GM23248 (cell line): ENCODE results near the gene NUDT4B. TPM values are rescaled to one million over a fixed set of nuclear protein-coding genes. Genes with fewer than 3 reads are reported as not detected.
"Not testable (repeated sequence)": the region's sequence is repeated elsewhere in the genome, so short reads cannot be mapped to it uniquely, and the experiment has no call there.

ENCODE experiments used
- DNase-seq: peaks from one replicate; pipeline ENCODE4 v3.0.0-alpha.2; 2015
- H2AFZ ChIP-seq: fragments of 200-600 bp; sonication (generic); 2 replicates; pipeline ENCODE4 v1.6.1; 2016; ENCODE audit warnings: antibody characterized with exemption
- H3F3A ChIP-seq: fragments of 200-600 bp; sonication (generic); 2 replicates; pipeline ENCODE4 v1.6.1; 2016; ENCODE audit warnings: mild to moderate bottlenecking, antibody characterized with exemption, mixed run types; ENCODE audit not compliant: insufficient read depth
- H3K27ac ChIP-seq: fragments of 200-600 bp; sonication (generic); 2 replicates; pipeline ENCODE4 v1.5.1; 2016; ENCODE audit warnings: mild to moderate bottlenecking
- H3K27me3 ChIP-seq: fragments of 200-600 bp; sonication (generic); replicated peaks from 2 replicates; pipeline ENCODE4 v1.6.1; 2016; ENCODE audit warnings: mild to moderate bottlenecking; ENCODE audit not compliant: insufficient read depth
- H3K36me3 ChIP-seq: fragments of 200-600 bp; sonication (generic); 2 replicates; pipeline ENCODE4 v1.6.1; 2016; ENCODE audit warnings: low read depth, mild to moderate bottlenecking
- H3K4me1 ChIP-seq: fragments of 200-600 bp; sonication (generic); 2 replicates; pipeline ENCODE4 v1.6.1; 2016; ENCODE audit warnings: mild to moderate bottlenecking; ENCODE audit not compliant: insufficient read depth
- H3K4me2 ChIP-seq: fragments of 200-600 bp; sonication (generic); one replicate; pipeline ENCODE4 v1.6.1; 2016; ENCODE audit warnings: mild to moderate bottlenecking; ENCODE audit not compliant: unreplicated experiment
- H3K4me3 ChIP-seq: fragments of 200-600 bp; sonication (generic); 2 replicates; pipeline ENCODE4 v1.5.1; 2016; ENCODE audit warnings: mild to moderate bottlenecking
- H3K79me2 ChIP-seq: fragments of 200-600 bp; sonication (generic); 2 replicates; pipeline ENCODE4 v1.6.1; 2016; ENCODE audit warnings: mild to moderate bottlenecking; ENCODE audit not compliant: insufficient read depth
- H3K9ac ChIP-seq: fragments of 200-600 bp; sonication (generic); 2 replicates; pipeline ENCODE4 v1.6.1; 2016; ENCODE audit warnings: mild to moderate bottlenecking
- H3K9me2 ChIP-seq: fragments of 200-600 bp; sonication (generic); 2 replicates; pipeline ENCODE4 v1.6.1; 2016; ENCODE audit warnings: mixed run types, mild to moderate bottlenecking, moderate library complexity; ENCODE audit not compliant: insufficient read depth
- H3K9me3 ChIP-seq: fragments of 200-600 bp; sonication (generic); one replicate; pipeline ENCODE4 v1.6.1; 2017; ENCODE audit warnings: low read depth
- H4K20me1 ChIP-seq: fragments of 200-600 bp; sonication (generic); 2 replicates; pipeline ENCODE4 v1.6.0; 2016; ENCODE audit not compliant: insufficient read depth
- WGBS, 2 experiments: methylation state at CpG; one replicate each; pipeline ENCODE4 v1.1.6; 2015 to 2017; ENCODE audit warnings: low lambda C conversion rate in 2 of 2, low coverage in 1 of 2; ENCODE audit errors: missing lambda C conversion rate in 2 of 2; 5-methylcytosine and 5-hydroxymethylcytosine counted together
- in situ Hi-C: fragments of 300-500 bp; cut with MboI; formaldehyde crosslinking; loops from 2 replicates; pipeline ENCODE4 v1.15.0; 2020
- polyA plus RNA-seq: library from polyadenylated mRNA; unstranded; fragments of >200 nt; fragmentation: Nextera tagmentation; extraction: Ambion mirVana; gene quantifications from 2 replicates; pipeline ENCODE4 v1.2.1, GENCODE V29; 2016
- total RNA-seq: library from RNA; depleted of rRNA; stranded (reverse); fragments of >200 nt; shearing (Covaris generic); gene quantifications from 2 replicates; pipeline ENCODE4 v1.2.3, GENCODE V29; 2014; rRNA removed

NUDT4B gene
- total RNA-seq (24.0 and 47.0 TPM in 2 replicates), polyA plus RNA-seq (5.9 TPM in 1 of 2 replicates, not detected in the other)

DNA sequence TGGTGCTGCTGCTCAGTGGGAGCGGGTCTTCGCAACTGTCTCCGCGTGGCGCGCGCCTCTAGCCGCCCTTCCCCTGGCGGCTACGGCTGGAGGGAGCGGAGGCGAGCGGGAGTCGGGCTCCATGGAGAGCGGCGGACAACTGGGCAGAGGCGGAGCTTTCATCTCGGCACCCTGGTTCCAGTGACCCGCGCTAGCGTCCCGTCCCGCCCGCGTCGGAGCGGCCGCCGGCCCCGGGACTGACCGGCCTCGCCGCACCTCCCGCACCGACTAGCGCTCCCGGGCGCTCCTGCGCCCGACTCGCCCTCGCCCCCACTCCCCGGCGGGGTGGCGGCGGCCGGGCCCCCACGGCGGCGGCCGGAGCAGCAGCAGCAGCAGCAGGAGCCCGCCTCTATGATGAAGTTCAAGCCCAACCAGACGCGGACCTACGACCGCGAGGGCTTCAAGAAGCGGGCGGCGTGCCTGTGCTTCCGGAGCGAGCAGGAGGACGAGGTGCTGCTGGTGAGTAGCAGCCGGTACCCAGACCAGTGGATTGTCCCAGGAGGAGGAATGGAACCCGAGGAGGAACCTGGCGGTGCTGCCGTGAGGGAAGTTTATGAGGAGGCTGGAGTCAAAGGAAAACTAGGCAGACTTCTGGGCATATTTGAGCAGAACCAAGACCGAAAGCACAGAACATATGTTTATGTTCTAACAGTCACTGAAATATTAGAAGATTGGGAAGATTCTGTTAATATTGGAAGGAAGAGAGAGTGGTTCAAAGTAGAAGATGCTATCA is at the start of gene NUDT4B:
Gene NUDT4B, plus strand, starts transcription at position 212 of the 772 bp plus-strand sequence. Its CDS starts 179 bp downstream, at position 391.
- H4K20me1 ChIP-seq, H3K4me3 ChIP-seq, H3K79me2 ChIP-seq, in situ Hi-C loops, H3K4me2 ChIP-seq, H3K9me2 ChIP-seq, H3K36me3 ChIP-seq, H3K27ac ChIP-seq, H3K9ac ChIP-seq, H3K27me3 ChIP-seq, H3F3A ChIP-seq, H2AFZ ChIP-seq, DNase-seq, H3K4me1 ChIP-seq, H3K9me3 ChIP-seq: not testable (repeated sequence)
- whole genome bisulfite sequencing, 2 experiments, result no CpG with 5 or more reads among the region's 68 CpGs

DNA sequence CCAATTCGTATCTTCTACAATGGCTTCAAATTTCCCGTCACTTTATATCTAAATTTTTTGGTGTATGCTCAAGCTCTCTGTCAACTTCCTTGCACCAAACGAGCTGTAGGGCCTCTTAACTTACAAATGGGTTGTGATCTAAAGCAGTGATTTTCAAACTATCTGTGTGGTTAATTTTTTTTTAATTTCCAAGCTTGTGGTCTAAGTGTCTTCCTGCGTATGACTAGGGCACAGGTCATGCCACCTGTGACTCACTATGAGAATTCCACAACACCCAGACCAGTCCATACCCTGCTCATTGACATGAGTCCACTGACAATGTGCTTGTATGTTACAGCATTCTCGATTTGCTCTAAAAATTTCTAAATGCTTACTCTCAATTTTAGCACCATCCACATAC is 49.2 kb upstream of the NUDT4B start:
- H3K27me3 ChIP-seq, H3K9ac ChIP-seq, H3F3A ChIP-seq, H3K27ac ChIP-seq, H3K4me1 ChIP-seq, H4K20me1 ChIP-seq, H3K4me2 ChIP-seq, DNase-seq, H3K79me2 ChIP-seq, H3K36me3 ChIP-seq, in situ Hi-C loops, H3K4me3 ChIP-seq, H3K9me3 ChIP-seq, H3K9me2 ChIP-seq, H2AFZ ChIP-seq: not testable (repeated sequence)
- WGBS, 2 experiments, result 14% methylated on average over 1 of the region's 5 CpGs; no CpG with 5 or more reads in 1 of the 2 experiments

DNA sequence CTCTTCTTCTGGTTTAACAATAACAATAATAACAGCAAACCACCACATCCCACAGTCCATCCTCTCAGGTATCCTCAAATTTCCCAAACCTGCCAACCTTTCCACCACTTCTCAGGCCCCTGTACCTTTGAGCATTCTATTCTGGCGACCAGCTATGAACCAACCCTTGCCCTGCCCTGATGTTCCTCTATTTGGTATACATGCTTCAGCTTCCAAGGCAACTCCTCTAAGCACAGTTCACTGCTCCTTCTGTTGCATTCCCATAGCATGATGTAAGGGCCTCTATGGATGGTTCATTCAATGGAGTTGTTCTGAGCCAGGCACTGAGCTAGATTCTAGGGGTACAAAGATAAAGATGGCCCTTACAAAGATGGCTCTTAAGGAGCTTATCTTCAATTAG is 46.3 kb upstream of the NUDT4B start:
- H3K79me2 ChIP-seq, H3K27ac ChIP-seq, in situ Hi-C loops, H2AFZ ChIP-seq, H3K4me2 ChIP-seq, H3F3A ChIP-seq, H4K20me1 ChIP-seq, H3K9me3 ChIP-seq, H3K4me1 ChIP-seq, DNase-seq, H3K9me2 ChIP-seq, H3K36me3 ChIP-seq, H3K9ac ChIP-seq, H3K4me3 ChIP-seq, H3K27me3 ChIP-seq: not testable (repeated sequence)
- WGBS, 2 experiments, result 89 to 91% methylated on average over 1 of the region's 1 CpG

- H3K4me2 ChIP-seq, H3K9me3 ChIP-seq, H3K4me1 ChIP-seq, DNase-seq, H3K4me3 ChIP-seq, H3K27ac ChIP-seq, H4K20me1 ChIP-seq, H3K36me3 ChIP-seq, H3K9ac ChIP-seq, H3K79me2 ChIP-seq, H2AFZ ChIP-seq, H3F3A ChIP-seq, H3K9me2 ChIP-seq, H3K27me3 ChIP-seq, in situ Hi-C loops: not testable (repeated sequence)
- WGBS, 2 experiments, result 45% methylated on average over 2 of the region's 5 CpGs; no CpG with 5 or more reads in 1 of the 2 experiments
Measured at GRCh38 chr1:148703973-148704591, 44.5 kb upstream of the NUDT4B start.

GRCh38 chr1:148705316-148705948 is 43.1 kb upstream of the NUDT4B start:
- H2AFZ ChIP-seq, H3K9ac ChIP-seq, DNase-seq, H3K4me2 ChIP-seq, H3K36me3 ChIP-seq, H3F3A ChIP-seq, H3K9me2 ChIP-seq, H4K20me1 ChIP-seq, H3K4me3 ChIP-seq, H3K27me3 ChIP-seq, in situ Hi-C loops, H3K4me1 ChIP-seq, H3K79me2 ChIP-seq, H3K27ac ChIP-seq, H3K9me3 ChIP-seq: not testable (repeated sequence)
- 67 to 73% methylated on average over 1 of the region's 4 CpGs for WGBS, 2 experiments

GRCh38 chr1:148708779-148709333 is 39.7 kb upstream of the NUDT4B start:
- DNase-seq, H3K9ac ChIP-seq, H3F3A ChIP-seq, H3K27me3 ChIP-seq, H3K9me3 ChIP-seq, H3K9me2 ChIP-seq, H3K79me2 ChIP-seq, H3K4me2 ChIP-seq, in situ Hi-C loops, H3K36me3 ChIP-seq, H3K4me3 ChIP-seq, H3K27ac ChIP-seq, H2AFZ ChIP-seq, H3K4me1 ChIP-seq, H4K20me1 ChIP-seq: not testable (repeated sequence)
- whole genome bisulfite sequencing, 2 experiments, result no CpG with 5 or more reads among the region's 1 CpG

- H3K9me3 ChIP-seq, H3K79me2 ChIP-seq, H3K9ac ChIP-seq, H3K36me3 ChIP-seq, H3F3A ChIP-seq, H2AFZ ChIP-seq, in situ Hi-C loops, H4K20me1 ChIP-seq, H3K27ac ChIP-seq, H3K4me3 ChIP-seq, H3K9me2 ChIP-seq, H3K27me3 ChIP-seq, H3K4me2 ChIP-seq, H3K4me1 ChIP-seq, DNase-seq: not testable (repeated sequence)
- WGBS, 2 experiments, result no CpG with 5 or more reads among the region's 8 CpGs
Measured at GRCh38 chr1:148710772-148711523, 37.6 kb upstream of the NUDT4B start.
